PC-9 (cell line): ENCODE data around the gene SMPD4. TPM values are rescaled to one million over a fixed set of nuclear protein-coding genes. Genes with fewer than 3 reads are reported as not detected.
"Not testable (repeated sequence)": the region's sequence is repeated elsewhere in the genome, so short reads cannot be mapped to it uniquely, and the experiment has no call there.

Experiments used
- BruUV-seq: library from RNA; stranded (reverse); fragments of 400-500 nt; replicated peaks from 2 replicates; lab custom pipeline; 2021; lab: Mats Ljungman, UMichigan
- CTCF ChIA-PET: fragments of 300-600 bp; sonication (Branson Sonifier 250); formaldehyde crosslinking; loops from one replicate; lab custom pipeline; 2022; ENCODE audit warnings: antibody characterized with exemption; lab: Charles Lee
- POLR2A ChIA-PET: fragments of 300-600 bp; sonication (Branson Sonifier 250); formaldehyde crosslinking; loops from one replicate; lab custom pipeline; 2022; ENCODE audit warnings: antibody characterized with exemption; ENCODE audit not compliant: unreplicated experiment; lab: Charles Lee
- DNase-seq, 2 experiments: peaks; one replicate each; pipeline versions ENCODE4 v3.0.0 to v3.0.0-alpha.2; 2015 to 2022; ENCODE audit warnings: mixed read lengths in 1 of 2
- H2AFZ ChIP-seq: fragments of 200-600 bp; sonication (generic); 2 replicates; pipeline ENCODE4 v1.8.1; 2017; ENCODE audit warnings: antibody characterized with exemption
- H3F3A ChIP-seq: fragments of 200-600 bp; sonication (generic); 2 replicates; pipeline ENCODE4 v1.8.1; 2017; ENCODE audit warnings: antibody characterized with exemption, mild to moderate bottlenecking, low read depth; ENCODE audit not compliant: insufficient read depth
- H3K27ac ChIP-seq: fragments of 200-600 bp; sonication (generic); 2 replicates; pipeline ENCODE4 v1.6.1; 2016; ENCODE audit warnings: mixed run types
- H3K27me3 ChIP-seq: fragments of 200-600 bp; sonication (generic); 2 replicates; pipeline ENCODE4 v1.6.1; 2016; ENCODE audit warnings: low read depth, mixed run types; ENCODE audit not compliant: insufficient read depth
- H3K36me3 ChIP-seq: fragments of 200-600 bp; sonication (generic); 2 replicates; pipeline ENCODE4 v1.6.1; 2016; ENCODE audit warnings: low read depth, mixed run types
- H3K4me1 ChIP-seq: fragments of 200-600 bp; sonication (generic); replicated peaks from 2 replicates; pipeline ENCODE4 v1.6.1; 2016; ENCODE audit warnings: mixed run types; ENCODE audit not compliant: insufficient read depth
- H3K4me2 ChIP-seq: fragments of 200-600 bp; sonication (generic); 2 replicates; pipeline ENCODE4 v1.6.1; 2017; ENCODE audit warnings: mixed run types
- H3K4me3 ChIP-seq: fragments of 200-600 bp; sonication (generic); 2 replicates; pipeline ENCODE4 v1.6.1; 2016; ENCODE audit warnings: mixed run types
- H3K79me2 ChIP-seq: fragments of 200-600 bp; sonication (generic); 2 replicates; pipeline ENCODE4 v1.6.1; 2017; ENCODE audit warnings: low read depth, mixed run types
- H3K9me2 ChIP-seq: fragments of 200-600 bp; sonication (generic); 2 replicates; pipeline ENCODE4 v1.8.1; 2017; ENCODE audit warnings: mild to moderate bottlenecking; ENCODE audit not compliant: insufficient read depth
- H3K9me3 ChIP-seq: fragments of 200-600 bp; sonication (generic); 2 replicates; pipeline ENCODE4 v1.8.1; 2016; ENCODE audit warnings: low read depth; ENCODE audit not compliant: insufficient read depth
- H4K20me1 ChIP-seq: fragments of 200-600 bp; sonication (generic); 2 replicates; pipeline ENCODE4 v1.8.1; 2017; ENCODE audit not compliant: insufficient read depth
- intact Hi-C: fragments of 100-400 bp; cut with micrococcal nuclease; formaldehyde crosslinking; loops from one replicate; pipeline ENCODE4 v1.10.0; 2022; ENCODE audit not compliant: unreplicated experiment
- total RNA-seq: library from RNA; stranded (reverse); gene quantifications from 2 replicates; pipeline ENCODE4 v1.2.3, GENCODE V29; 2021

SMPD4 gene
- total RNA-seq, 1 experiment from 2014 or later = 77.9 TPM

DNA sequence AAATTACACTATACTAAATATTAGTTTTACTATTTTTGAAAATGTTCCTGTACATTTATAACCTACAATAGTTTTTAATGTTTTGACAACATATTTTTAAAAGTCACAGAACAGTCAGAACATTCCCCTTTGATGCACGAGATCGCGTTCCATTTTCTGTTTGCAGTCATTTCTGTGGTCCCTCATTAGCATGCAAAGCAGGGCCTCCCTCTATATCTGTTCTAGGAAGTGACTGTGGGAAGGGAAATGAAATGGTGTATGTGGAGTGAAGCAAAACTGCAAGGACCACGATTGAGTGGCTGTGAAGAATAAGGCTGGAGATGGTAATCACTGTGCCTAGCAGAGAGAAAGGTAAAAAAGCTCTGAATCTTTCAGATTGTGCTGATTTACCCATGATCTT is 41.1 kb upstream of the SMPD4 start:
- CTCF ChIA-PET, H3K4me2 ChIP-seq, intact Hi-C loops, H3K27ac ChIP-seq, H3K4me1 ChIP-seq, H3K9me2 ChIP-seq, H3K9me3 ChIP-seq, H3K79me2 ChIP-seq, POLR2A ChIA-PET, H3F3A ChIP-seq, H4K20me1 ChIP-seq, DNase-seq, H3K4me3 ChIP-seq, BruUV-seq, H2AFZ ChIP-seq, H3K36me3 ChIP-seq: not testable (repeated sequence)
- peaks cover 24% of the 10 kb centered on the region for H3K27me3 ChIP-seq

DNA sequence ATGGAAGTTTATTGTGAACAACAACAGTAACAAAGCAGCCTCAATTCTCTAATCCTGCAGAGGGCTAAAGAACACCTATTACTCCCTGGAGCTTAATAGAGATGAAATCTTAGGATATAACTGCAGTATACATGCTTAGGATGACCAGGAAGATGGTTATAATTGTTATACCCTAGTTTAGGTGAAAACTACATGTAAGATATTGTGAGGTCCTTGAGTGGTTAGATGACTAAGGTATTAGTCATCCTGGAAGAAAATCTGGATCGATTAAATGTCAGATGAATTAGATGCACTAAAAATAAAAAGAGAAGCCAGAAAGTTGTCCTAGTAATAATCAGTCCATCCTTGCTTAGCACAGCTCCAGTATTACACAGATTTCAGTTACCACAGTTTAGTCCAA is 39.1 kb upstream of the SMPD4 start:
- CTCF ChIA-PET, H3K27ac ChIP-seq, DNase-seq, H3K4me3 ChIP-seq, H3K4me2 ChIP-seq, BruUV-seq, H2AFZ ChIP-seq, H3K9me3 ChIP-seq, POLR2A ChIA-PET, H3F3A ChIP-seq, intact Hi-C loops, H4K20me1 ChIP-seq, H3K36me3 ChIP-seq, H3K9me2 ChIP-seq, H3K79me2 ChIP-seq, H3K4me1 ChIP-seq: not testable (repeated sequence)
- peaks cover 16% of the 10 kb centered on the region for H3K27me3 ChIP-seq

DNA sequence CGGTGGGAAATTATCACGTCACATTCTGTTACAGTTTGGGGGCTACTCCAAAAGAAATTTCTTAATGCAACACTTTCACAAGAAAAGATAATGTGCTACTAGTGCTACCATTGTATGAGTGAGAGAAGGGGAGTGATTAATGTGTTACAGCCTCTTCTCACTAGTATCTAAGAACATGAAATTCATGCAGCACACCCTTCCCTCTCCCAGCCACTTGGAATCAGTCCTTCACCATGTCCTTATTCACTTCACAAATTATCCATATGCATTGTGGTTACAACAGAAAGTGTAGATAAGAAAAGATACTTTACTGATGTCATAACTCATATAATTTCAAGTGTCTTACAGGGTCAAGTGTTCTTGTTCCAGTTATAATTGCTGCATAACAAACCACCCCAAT is 37.7 kb upstream of the SMPD4 start:
- H2AFZ ChIP-seq, H3K79me2 ChIP-seq, H3K27me3 ChIP-seq, POLR2A ChIA-PET, DNase-seq, H3K9me2 ChIP-seq, H3K4me2 ChIP-seq, intact Hi-C loops, CTCF ChIA-PET, H4K20me1 ChIP-seq, H3K36me3 ChIP-seq, H3K9me3 ChIP-seq, H3K4me3 ChIP-seq, H3F3A ChIP-seq, BruUV-seq, H3K27ac ChIP-seq, H3K4me1 ChIP-seq: not testable (repeated sequence)

DNA sequence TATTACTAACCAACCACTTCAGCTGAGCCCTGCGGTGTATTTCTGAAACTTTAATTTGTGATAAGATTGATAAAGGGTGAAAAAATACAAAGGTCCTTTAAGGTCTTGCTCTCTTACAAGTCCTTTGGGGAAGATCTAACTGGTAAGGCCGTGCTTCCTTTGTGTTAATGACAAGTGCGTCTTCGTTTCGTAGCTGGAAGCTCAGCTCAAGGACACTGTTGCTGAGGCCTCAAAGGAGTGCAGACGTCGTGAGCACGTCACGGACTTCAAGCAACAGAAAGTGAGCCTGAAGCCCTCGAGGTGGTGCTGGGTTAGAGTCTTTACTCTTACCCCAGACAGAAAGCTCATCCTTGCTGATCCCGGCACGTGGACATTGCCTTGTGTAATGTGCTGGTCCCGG is 25.6 kb upstream of the SMPD4 start:
- H4K20me1 ChIP-seq, POLR2A ChIA-PET, H3K4me1 ChIP-seq, H3K4me3 ChIP-seq, CTCF ChIA-PET, H3K79me2 ChIP-seq, H2AFZ ChIP-seq, intact Hi-C loops, H3K4me2 ChIP-seq, H3K27ac ChIP-seq, BruUV-seq, H3K27me3 ChIP-seq, H3K9me3 ChIP-seq, H3K9me2 ChIP-seq, H3K36me3 ChIP-seq, H3F3A ChIP-seq, DNase-seq: not testable (repeated sequence)

DNA sequence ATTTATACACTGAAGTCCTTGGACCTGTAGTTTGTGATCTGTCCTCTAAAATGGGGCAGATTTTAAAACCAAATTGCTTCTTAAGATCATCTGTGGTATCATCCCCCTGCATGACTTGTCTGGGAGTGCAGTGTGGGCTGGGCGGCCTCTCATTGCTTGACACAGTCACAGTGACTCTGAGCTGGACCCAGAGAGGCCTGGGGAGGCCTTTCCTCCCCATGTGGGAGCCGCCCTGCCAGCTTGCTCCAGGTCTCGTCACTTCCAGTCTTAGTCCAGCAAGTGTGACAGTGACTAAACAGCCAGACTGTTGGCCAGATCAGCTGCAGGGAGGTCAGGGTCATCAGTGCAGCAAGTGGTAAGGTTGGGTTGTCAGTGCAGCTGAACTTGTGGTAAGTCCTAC is 21.7 kb upstream of the SMPD4 start:
- H3K79me2 ChIP-seq, H3K4me3 ChIP-seq, H2AFZ ChIP-seq, intact Hi-C loops, H3K9me3 ChIP-seq, H3F3A ChIP-seq, POLR2A ChIA-PET, DNase-seq, H3K4me2 ChIP-seq, H3K36me3 ChIP-seq, H3K27ac ChIP-seq, CTCF ChIA-PET, H3K9me2 ChIP-seq, H3K4me1 ChIP-seq, H3K27me3 ChIP-seq, H4K20me1 ChIP-seq, BruUV-seq: not testable (repeated sequence)

DNA sequence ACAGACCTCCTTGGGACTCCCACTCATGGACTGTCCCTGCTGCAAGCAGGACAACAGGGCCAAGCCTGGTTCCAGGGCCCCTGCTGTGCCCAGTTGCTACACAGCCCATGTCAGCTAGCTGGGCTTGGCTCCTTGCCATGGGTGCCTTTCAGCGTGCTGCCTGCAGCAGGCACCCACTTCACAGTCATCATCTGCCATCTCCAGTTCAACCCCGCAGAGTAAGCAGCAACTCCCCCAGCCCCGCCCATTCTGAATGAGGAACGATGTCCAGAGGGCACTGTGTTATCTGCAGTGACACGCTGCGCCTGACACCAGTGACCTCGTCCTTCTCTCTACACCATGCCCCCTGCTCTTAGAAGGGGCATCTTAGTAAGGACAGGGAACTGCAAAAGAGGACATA is 21.1 kb upstream of the SMPD4 start:
- H3K36me3 ChIP-seq, H4K20me1 ChIP-seq, H3F3A ChIP-seq, CTCF ChIA-PET, H2AFZ ChIP-seq, H3K9me2 ChIP-seq, DNase-seq, H3K27ac ChIP-seq, H3K4me2 ChIP-seq, BruUV-seq, intact Hi-C loops, H3K27me3 ChIP-seq, H3K9me3 ChIP-seq, H3K79me2 ChIP-seq, H3K4me1 ChIP-seq, H3K4me3 ChIP-seq, POLR2A ChIA-PET: not testable (repeated sequence)
